Dendritic cell treated with granulocyte-macrophage colony-stimulating factor and Interleukin-4, amounts not matched to agents 40 ng/mL and 50 ng/mL, for 4 days (primary cell): ENCODE results near the gene KRTAP5-2.
A peak's percentile ranks its signal among the peaks of the same experiment; 100 is the strongest.

Experiments used
- H3K27ac Mint-ChIP-seq: one replicate; pipeline ENCODE4 v1.8.0; 2022; ENCODE audit warnings: mild to moderate bottlenecking, mixed read lengths
- H3K27me3 Mint-ChIP-seq: one replicate; pipeline ENCODE4 v1.8.0; 2022; ENCODE audit warnings: mild to moderate bottlenecking, mixed read lengths
- H3K36me3 Mint-ChIP-seq: one replicate; pipeline ENCODE4 v1.8.0; 2022; ENCODE audit warnings: low read depth, mixed read lengths
- H3K4me1 Mint-ChIP-seq: one replicate; pipeline ENCODE4 v1.8.0; 2022; ENCODE audit warnings: low read depth, mixed read lengths
- H3K4me3 Mint-ChIP-seq: one replicate; pipeline ENCODE4 v1.8.0; 2022; ENCODE audit warnings: mild to moderate bottlenecking, moderate library complexity, mixed read lengths
- H3K9me3 Mint-ChIP-seq: one replicate; pipeline ENCODE4 v1.8.0; 2022; ENCODE audit warnings: mixed read lengths
- intact Hi-C: fragments of 100-400 bp; cut with micrococcal nuclease; formaldehyde crosslinking; loops from one replicate; pipeline ENCODE4 v1.15.0; 2022

The KRTAP5-2 gene

GRCh38 chr11:1555713-1556153, 42.4 kb downstream of the KRTAP5-2 start:
- Mint-ChIP-seq H3K4me3 (no peak overlapping the region), H3K36me3 (no peaks in the 10 kb centered on the region), H3K27me3 (peaks cover 69% of the 10 kb centered on the region), H3K27ac (no peak overlapping the region), H3K9me3 (no peaks in the 10 kb centered on the region), H3K4me1 (no peaks in the 10 kb centered on the region)
- intact Hi-C loops = no loop called here

GRCh38 chr11:1554981-1555712, 42.9 kb downstream of the KRTAP5-2 start:
- intact Hi-C loops = no loop called here
- no peak overlapping the region for H3K27ac Mint-ChIP-seq
- H3K9me3 Mint-ChIP-seq = no peaks in the 10 kb centered on the region

GRCh38 chr11:1553808-1554594, 44.1 kb downstream of the KRTAP5-2 start:
- Mint-ChIP-seq H3K27ac (no peak overlapping the region), H3K36me3 (no peaks in the 10 kb centered on the region), H3K4me3 (no peak overlapping the region), H3K27me3 (peaks cover 68% of the 10 kb centered on the region), H3K9me3 (no peaks in the 10 kb centered on the region), H3K4me1 (peaks cover 1% of the 10 kb centered on the region)
- intact Hi-C loops = no loop called here

More at GRCh38 chr11:1554981-1555712, 42.9 kb downstream of the KRTAP5-2 start:
- Mint-ChIP-seq H3K36me3 (no peaks in the 10 kb centered on the region), H3K27me3 (peaks cover 67% of the 10 kb centered on the region), H3K4me3 (no peak overlapping the region), H3K4me1 (no peaks in the 10 kb centered on the region)

- H3K9me3 Mint-ChIP-seq = no peaks in the 10 kb centered on the region
- intact Hi-C loops = no loop called here
- no peak overlapping the region for H3K27ac Mint-ChIP-seq
- H3K4me3 Mint-ChIP-seq = no peak overlapping the region
- H3K36me3 Mint-ChIP-seq = no peaks in the 10 kb centered on the region
- peaks cover 17% of the 10 kb centered on the region for H3K4me1 Mint-ChIP-seq
- peaks cover 75% of the 10 kb centered on the region for H3K27me3 Mint-ChIP-seq
Observed at GRCh38 chr11:1549338-1550330, 48.5 kb downstream of the KRTAP5-2 start.

GRCh38 chr11:1548221-1549070, 49.6 kb downstream of the KRTAP5-2 start:
- Mint-ChIP-seq H3K27ac (no peak overlapping the region), H3K4me1 (peaks cover 17% of the 10 kb centered on the region), H3K4me3 (peak overlapping the region; percentile 44), H3K27me3 (peaks cover 75% of the 10 kb centered on the region), H3K36me3 (no peaks in the 10 kb centered on the region), H3K9me3 (no peaks in the 10 kb centered on the region)
- intact Hi-C loops = no loop called here

- Mint-ChIP-seq H3K9me3 (no peaks in the 10 kb centered on the region), H3K27ac (no peak overlapping the region), H3K4me3 (peak overlapping the region; percentile 33), H3K27me3 (peaks cover 70% of the 10 kb centered on the region), H3K36me3 (no peaks in the 10 kb centered on the region), H3K4me1 (peaks cover 17% of the 10 kb centered on the region)
- intact Hi-C loops = no loop called here
Observed at GRCh38 chr11:1547467-1548098, 50.5 kb downstream of the KRTAP5-2 start.
